Suppressor macrophage treated with lipopolysaccharide for 4 hours (primary cell): ENCODE data around the gene EYS.

Experiments
- DNase-seq: peaks from one replicate; pipeline ENCODE4 v3.0.0-alpha.2; 2020

Gene EYS

DNA sequence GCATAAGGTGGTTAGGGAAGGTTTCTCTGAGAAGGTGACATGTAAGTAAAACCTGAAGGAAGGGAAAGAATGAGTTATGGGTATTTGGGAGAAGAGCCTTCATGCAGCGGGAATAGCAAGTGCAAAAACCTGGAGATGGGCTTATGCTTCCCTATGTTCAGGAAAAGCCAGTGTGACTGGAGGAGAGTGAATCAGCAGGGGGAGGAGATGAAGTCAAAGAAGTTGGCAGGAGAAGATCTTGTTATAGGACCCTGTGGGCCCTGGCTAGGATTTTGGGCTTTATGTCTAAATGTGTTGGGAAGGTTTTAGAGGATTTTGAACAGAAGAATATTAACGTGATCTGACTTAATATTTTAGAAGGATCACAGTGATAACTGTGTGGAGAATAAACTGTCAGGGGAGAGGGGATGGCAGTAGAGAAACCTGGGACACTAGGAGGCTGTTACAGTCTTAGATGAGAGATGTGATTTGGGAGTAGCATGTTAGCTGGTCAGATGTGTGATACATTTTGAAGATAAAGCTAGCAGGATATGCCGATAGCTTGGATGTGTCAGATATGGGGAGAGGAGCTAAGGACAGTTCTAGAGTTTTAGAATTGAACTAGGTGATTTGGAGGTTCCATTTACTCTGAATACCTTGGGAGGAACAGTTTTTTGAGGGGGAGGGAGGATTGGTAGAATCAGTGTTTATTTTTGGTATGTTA is 2030.5 kb downstream of the EYS start:
- DNase-seq = no peak

GRCh38 chr6:63675138-63675537 is 2031.9 kb downstream of the EYS start:
- no peak for DNase-seq

DNA sequence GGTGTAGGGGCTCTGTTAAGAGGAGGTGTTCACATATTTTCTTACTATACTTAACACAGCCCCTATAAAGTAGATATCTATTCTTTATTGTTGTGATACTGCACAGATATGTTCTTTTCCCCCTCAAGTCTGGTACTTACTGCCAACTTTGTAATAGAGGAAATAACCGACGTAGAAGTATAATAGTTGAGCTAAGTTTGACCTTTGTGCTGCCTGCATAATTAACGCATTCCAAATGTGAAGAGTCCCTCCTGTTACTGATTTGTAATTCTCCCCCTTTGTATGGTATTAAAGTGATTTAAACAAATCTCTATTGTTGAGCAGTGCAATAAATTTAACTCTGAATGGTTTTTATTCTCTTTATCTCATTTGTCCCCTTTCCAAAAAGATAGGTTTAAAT is 2032.4 kb downstream of the EYS start:
- DNase-seq = no peak

DNA sequence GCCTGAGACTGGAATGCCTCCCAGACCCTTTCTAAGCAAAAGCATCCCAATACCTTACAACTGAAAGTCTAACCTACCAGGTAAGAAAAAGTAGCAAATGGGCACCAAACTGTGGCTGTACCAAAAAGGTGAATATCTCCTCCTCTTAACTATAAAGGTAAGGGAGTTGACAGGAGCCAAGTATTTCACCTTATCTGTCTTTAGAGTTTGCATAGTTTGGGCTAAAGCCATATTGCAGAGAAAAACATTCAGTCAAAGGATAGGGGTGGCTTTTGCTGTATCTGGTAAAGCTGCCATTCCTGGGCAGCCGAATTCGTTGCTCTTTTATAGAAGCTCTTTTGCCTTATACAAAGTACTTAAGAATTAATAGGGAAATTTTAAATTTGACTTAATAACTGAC is 2033.3 kb downstream of the EYS start:
- DNase-seq = no peak

DNA sequence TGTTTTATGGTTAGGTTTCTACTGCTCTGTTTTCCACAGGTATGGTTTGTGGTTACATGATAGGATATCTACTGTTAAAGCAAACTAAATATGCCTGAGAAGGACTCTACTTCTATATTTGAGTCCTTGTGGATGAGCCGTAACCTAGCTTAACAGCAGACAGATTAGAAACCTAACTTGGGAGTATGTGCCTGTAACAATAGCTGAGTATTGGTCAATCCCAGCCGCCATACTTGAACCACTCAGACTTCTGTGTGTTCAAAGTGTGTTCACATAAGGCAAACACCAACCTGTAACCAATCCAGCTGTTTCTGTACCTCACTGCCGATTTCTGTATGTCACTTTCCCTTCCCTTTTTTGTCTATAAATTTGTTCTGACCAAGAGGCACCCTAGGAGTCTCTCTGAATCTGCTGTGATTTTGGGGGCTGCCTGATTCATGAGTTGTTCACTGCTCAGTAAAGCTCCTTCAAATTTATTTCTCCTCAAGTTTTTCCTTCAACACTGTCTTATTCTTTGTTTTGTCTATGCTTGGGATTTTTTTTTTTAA is 2034.4 kb downstream of the EYS start:
- no peak for DNase-seq

DNA sequence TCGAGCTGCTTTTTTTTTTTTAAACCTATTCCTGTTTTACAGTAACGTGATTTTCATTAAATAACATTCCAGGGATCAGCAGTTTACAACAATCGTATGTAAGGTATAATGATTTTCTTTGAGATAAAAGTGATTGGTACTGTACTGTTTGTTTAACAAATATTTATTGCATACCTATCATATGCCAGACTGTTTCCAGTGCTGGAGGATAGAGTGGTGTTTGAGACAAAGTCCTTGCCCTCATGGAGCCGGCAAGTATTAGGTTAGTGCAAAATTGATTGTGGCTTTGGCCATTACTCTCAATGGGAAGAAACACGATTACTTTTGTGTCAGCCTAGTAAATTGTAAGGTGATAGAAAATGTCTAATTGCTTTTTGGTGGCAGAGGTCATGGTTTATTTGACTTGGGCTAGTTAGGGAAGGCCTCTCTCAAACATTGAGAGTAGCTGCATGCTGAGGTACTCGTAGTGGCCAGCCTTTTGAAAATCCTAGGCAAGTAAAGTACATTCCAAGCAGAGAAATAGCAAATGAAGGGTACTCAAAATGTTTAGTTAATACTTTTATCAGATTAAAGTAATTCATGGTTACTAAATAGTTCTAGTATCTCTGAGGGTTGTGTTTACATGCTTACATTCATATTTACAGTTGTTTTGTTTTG is 2035.8 kb downstream of the EYS start:
- no peak for DNase-seq
